GM08714 (cell line): ENCODE results near the gene LIFR.

ENCODE experiments used
- H3K4me3 ChIP-seq: fragments of 200-500 bp; sonication (Bioruptor generic); 2 replicates; pipeline ENCODE4 v1.5.1; 2014; ENCODE audit warnings: mild to moderate bottlenecking, low read length, inconsistent platforms
- ZNF274 ChIP-seq: IDR thresholded peaks from 2 replicates; pipeline ENCODE4 v1.6.1; 2012; ENCODE audit warnings: mild to moderate bottlenecking, low read depth, low read length

Gene LIFR

DNA sequence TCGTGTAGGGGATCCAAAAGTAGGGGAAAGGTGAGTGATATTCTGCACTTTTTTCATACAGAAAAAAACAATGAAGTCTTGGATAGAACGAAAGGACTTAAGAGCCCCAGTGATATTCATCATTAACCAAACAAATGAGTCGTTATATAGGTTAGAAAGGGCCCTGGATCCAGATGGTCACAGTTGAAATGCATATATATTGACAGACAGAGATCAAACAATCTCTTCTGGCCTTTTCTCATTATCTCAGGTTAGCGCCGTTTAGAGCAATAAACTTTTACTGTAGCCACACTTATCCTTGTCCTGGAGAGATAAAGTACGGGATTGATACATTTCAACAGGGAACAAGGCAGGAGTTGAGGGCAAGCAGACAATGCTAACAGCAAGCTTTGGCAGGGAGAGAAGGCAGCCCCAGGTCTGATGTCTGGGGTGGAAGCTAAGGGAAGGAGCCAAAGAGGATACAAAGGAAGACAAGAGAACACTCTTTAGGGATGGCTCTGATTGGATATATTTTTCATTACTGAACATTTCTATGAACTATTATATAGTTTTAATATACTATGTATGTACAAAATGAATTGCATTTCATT, 77.0 kb downstream of the LIFR start:
- no peak for TF ChIP-seq ZNF274
- H3K4me3 ChIP-seq = no peak overlapping the region

- no peak overlapping the region for H3K4me3 ChIP-seq
- TF ChIP-seq ZNF274 = no peak
These were observed 77.6 kb downstream of the LIFR start for GRCh38 chr5:38478878-38479277.

DNA sequence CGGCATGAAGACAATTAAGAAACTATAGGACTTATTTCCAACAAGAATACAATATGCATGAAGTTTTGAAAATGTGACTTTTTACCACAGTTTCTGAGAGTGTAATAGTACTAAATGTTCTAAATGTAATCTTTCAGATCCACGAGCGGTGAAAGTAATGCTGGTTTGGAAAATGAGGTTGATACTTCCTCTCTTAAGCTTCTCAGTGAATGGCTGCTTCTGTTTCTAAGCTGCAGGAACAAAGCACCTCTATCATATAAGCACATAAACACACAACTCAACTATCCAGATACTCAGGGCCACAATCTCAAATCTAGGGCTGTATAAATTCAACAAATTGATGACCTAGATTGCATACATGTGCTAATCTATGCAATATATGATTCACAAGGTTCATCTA, 78.3 kb downstream of the LIFR start:
- no peak overlapping the region for H3K4me3 ChIP-seq
- TF ChIP-seq ZNF274 = no peak

DNA sequence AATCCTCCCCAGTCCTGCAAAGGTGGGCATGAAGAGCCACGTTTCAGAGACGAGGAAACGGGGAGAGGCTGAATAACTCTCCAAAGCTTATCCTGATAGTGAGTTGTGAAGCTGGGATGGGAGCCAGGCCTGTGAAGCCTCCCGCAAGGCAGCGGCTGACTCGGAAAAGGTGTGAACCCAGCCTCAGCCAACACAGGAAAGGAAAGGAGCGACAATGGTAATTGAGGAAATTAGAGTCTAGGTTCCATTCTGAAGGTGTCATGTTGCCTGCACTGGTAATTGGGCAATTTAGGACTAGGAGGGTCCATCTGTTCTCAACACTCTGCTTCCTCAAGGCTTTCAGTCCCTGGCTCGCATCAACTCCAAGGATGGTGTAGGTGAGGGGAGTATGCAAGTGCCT, 83.4 kb downstream of the LIFR start:
- no peak overlapping the region for H3K4me3 ChIP-seq
- no peak for TF ChIP-seq ZNF274

DNA sequence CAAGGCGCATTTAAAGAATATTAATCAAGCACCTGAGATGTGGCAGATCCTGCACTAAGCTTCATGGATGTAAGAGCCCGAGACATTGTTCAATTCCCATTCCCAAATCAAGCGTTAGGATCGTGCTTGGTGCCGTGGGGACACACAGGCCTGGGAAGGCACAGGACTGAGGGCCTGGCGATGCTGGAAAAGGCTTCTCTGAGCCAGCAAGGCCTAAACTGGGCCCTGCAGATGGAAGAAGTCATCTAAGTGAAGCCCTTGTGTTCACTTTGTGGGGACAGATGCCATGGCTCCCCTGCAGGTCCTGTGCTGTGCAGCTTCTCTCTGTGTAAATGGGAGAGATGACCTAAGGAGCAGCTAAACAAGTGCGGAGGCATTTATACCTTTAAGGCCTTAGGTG, 83.9 kb downstream of the LIFR start:
- H3K4me3 ChIP-seq = no peak overlapping the region
- no peak for TF ChIP-seq ZNF274

DNA sequence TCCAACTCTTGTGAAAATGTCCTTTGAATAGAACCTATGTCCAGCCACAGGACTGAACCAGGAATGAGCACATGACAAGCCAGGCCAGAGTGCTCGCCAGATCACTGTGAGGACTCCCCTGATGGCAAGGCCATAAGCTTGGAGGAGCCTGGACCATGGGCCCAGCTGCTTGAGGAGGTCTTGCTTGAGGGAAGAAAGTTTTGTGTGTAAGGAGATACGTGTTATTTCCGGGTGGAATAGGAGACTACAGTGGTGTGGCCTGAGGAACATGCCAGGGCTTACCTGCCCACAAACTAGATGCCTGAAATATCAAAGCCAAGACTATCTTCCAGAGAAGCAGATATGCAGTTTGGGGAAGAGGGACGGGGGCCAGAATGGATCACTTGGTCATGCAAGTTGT, 84.7 kb downstream of the LIFR start:
- no peak overlapping the region for H3K4me3 ChIP-seq
- no peak for TF ChIP-seq ZNF274

- no peak for TF ChIP-seq ZNF274
- H3K4me3 ChIP-seq = no peak overlapping the region
These were observed 86.7 kb downstream of the LIFR start for GRCh38 chr5:38469707-38470267.

- no peak for TF ChIP-seq ZNF274
These were observed 87.3 kb downstream of the LIFR start for GRCh38 chr5:38468978-38469706.

DNA sequence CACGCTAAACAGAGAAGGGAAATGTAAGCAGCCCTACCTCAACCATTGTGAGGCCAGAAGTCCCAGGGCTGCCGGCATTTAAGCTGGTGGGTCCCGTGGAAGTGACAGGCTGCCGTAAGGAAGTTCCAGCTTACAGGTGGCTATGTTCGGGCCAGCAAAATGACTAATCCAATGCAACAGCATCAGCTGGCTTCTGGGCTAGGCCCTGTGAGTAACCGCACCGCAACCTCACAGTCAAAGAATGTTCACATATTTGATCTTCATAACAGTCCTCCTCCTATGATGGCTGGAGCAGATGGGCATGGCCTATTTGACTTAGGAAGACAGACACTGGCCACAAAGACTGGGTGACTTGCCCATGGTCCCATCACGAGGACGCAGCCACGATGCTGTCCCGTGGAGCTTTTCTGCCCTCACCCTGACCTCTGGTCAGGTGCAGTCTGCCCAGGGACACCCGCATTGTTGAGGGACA, 88.2 kb downstream of the LIFR start:
- no peak for TF ChIP-seq ZNF274
- H3K4me3 ChIP-seq = no peak overlapping the region

More at GRCh38 chr5:38468978-38469706, 87.3 kb downstream of the LIFR start:
- H3K4me3 ChIP-seq = no peak overlapping the region

DNA sequence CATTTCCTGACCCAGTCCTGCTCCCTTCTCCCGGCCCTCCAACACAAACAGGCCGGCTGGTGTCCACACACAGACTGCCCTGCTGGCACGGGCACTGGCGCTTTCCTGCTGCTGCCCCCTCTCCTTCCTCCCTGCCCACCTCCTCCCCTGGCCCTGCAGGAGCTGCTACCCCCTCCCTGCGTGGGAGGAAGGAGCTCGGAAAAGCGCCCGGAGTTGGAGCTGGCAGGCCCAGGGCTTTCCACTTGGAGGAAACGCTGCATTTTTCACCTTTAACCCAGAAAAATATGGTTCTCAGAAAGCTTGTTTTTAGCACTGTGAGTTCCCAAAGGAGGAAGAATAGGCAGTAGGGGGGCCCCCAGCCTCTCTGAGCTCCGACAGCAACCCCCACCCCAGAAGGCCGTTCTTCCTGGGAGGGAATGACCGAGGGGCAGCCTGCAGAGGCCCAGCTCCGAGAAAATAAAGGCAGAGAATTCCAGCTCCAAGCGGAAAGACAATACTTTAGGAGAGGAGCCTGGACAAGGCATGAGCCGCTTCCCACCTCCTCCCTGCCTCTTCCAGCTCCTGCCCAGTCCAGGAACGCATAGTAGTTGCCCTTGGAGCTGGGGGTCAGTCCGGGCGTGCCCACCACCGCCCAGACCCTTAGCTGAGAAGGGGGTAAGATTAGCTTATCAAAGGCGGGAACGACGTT, 88.9 kb downstream of the LIFR start:
- TF ChIP-seq ZNF274 = no peak
- H3K4me3 ChIP-seq = no peak overlapping the region

DNA sequence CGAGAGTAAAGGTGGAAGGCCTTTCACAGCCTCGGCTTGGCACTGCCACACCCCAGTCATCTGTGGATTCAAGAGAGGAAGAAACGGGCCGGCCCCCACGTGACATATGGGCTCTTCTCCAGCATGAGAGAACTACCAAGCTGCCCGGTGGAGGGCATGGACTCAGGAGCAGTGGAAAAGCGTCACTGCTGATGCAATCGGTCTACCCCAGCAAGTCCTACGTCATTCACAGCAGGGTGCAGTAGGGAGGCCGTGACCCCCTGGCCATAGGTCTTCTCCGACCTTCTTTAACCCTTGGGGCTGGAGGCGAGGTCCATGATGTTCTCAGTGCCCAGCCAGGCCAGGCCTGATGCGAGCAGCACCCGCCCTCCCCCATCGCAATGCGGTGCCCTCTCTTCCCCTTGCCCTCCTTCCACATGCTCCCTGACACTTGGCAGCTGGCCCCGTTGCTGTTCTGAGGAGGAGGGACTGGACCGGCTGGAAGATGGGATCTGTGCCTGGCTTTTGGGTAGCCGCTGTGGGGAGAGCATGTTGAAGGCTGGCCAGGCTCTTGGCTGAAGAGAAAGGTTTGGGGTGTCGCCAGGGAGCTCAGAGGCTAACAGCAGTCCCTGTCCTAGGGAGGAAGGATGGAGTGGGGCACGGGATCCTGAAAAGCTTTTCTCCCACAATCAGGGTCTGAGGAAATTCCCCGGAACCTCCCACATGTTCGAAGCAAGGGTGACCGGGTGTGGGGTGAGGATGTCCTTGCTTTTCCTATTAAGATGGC, 89.8 kb downstream of the LIFR start:
- TF ChIP-seq ZNF274 = no peak
- H3K4me3 ChIP-seq = no peak overlapping the region

DNA sequence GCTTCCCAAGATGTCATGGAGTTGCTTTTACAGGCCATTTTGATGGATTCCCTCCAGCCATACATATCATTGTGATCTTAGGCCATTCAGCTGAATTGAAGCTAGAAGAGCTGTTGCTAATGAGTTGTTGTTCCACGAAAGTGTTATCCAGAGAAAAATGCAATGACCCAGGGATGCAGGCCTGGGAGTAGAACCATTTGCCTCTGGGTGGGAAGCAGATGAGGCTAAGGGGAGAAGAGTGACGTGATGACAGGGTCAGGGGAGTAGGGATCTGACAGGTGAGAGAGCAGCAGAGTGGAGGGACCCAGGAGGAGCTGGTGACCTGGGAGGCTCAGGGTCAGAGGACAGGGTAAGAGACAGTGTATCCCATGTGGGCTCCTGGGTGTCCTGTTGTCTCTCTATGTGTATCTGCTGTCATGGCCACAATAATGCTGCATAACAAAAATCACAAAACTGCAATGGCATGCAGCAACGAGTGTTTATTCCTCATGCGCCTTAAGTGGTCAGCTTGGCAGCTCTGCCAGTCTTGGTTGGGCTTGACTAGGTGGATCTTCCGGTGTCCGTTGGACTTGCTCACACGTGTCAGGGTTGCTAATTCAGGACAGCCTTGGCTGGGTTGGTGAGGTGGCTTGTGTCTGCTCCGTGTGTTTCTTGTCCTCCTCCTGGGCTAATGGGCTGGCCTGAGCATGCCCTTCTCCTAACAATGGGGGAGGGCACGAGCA, 90.6 kb downstream of the LIFR start:
- TF ChIP-seq ZNF274 = no peak
- no peak overlapping the region for H3K4me3 ChIP-seq

GRCh38 chr5:38465061-38465460, 91.4 kb downstream of the LIFR start:
- no peak for TF ChIP-seq ZNF274

More at GRCh38 chr5:38465061-38465460, 91.4 kb downstream of the LIFR start:
- H3K4me3 ChIP-seq = no peak overlapping the region
